Gastrocnemius medialis (tissue), 4 donors: ENCODE measurements around the gene IQCK.

ENCODE experiments used
- POLR2A ChIP-seq, 2 donors: fragments of 450-650 bp; IDR thresholded peaks; one replicate each; pipeline ENCODE4 v1.6.1; 2017; ENCODE audit warnings: antibody characterized with exemption in 2 of 2, mild to moderate bottlenecking in 2 of 2, moderate library complexity in 2 of 2
- TF ChIP-seq, protein P1 (sequence below), 5 experiments: fragments of 450-650 bp in 3 of 5; fragments of 200-600 bp in 2 of 5; sonication (generic) in 2 of 5; IDR thresholded peaks in 4 of 5; conservative IDR thresholded peaks in 1 of 5; 1 replicate in 4 of 5; 2 replicates in 1 of 5; pipeline ENCODE4 v1.5.1; 2016 to 2019; ENCODE audit warnings: antibody characterized with exemption in 5 of 5, mild to moderate bottlenecking in 3 of 5, moderate library complexity in 3 of 5

GRCh38 chr16:19858340-19859018 lies 140.4 kb downstream of the IQCK start:
- TF ChIP-seq, protein P1, sequence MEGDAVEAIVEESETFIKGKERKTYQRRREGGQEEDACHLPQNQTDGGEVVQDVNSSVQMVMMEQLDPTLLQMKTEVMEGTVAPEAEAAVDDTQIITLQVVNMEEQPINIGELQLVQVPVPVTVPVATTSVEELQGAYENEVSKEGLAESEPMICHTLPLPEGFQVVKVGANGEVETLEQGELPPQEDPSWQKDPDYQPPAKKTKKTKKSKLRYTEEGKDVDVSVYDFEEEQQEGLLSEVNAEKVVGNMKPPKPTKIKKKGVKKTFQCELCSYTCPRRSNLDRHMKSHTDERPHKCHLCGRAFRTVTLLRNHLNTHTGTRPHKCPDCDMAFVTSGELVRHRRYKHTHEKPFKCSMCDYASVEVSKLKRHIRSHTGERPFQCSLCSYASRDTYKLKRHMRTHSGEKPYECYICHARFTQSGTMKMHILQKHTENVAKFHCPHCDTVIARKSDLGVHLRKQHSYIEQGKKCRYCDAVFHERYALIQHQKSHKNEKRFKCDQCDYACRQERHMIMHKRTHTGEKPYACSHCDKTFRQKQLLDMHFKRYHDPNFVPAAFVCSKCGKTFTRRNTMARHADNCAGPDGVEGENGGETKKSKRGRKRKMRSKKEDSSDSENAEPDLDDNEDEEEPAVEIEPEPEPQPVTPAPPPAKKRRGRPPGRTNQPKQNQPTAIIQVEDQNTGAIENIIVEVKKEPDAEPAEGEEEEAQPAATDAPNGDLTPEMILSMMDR (IDR thresholded peaks at IDR 0.05 in 4 of 5, conservative IDR thresholded peaks at IDR 0.05 in 1 of 5): no peak
- no peak for TF ChIP-seq POLR2A (IDR thresholded peaks at IDR 0.05)
